ENCODE data around the gene PDS5B. TPM values are rescaled to one million over a fixed set of nuclear protein-coding genes. Genes with fewer than 3 reads are reported as not detected.

The PDS5B gene
- total and polyA plus RNA-seq, 2 of the 8 experiments (the other 6 are each of a cell fraction or from before 2014, with no cell fraction given) = 5.5 to 54.6 TPM

- FAIRE-seq = no peak
- H3K56ac ChIP-seq (replicated peaks; ENCODE audit: insufficient read length, low read depth, low read length) = no peak overlapping the region
- DNase-seq (ENCODE audit: low read depth in 1 of 2, low spot score in 2 of 2) = no peak
- no peak overlapping the region for H2BK120ac ChIP-seq (replicated peaks; ENCODE audit: low read depth, low read length)
- H3K14ac ChIP-seq (ENCODE audit: insufficient read length) = no peak overlapping the region
- no peaks in the 10 kb centered on the region for H3K9me3 ChIP-seq (ENCODE audit: insufficient read depth in 2 of 2, low read depth in 1 of 2, low read length in 1 of 2)
- no peak overlapping the region for H3K4me2 ChIP-seq (ENCODE audit: insufficient read depth in 1 of 2, low read depth in 2 of 2, low read length in 2 of 2)
- no peak overlapping the region for H3K23ac ChIP-seq (ENCODE audit: insufficient read length)
- H3K27ac ChIP-seq (ENCODE audit: low read depth, low read length) = no peak overlapping the region
- H2BK5ac ChIP-seq (ENCODE audit: low read depth, low read length) = no peak overlapping the region
- no peaks in the 10 kb centered on the region for H3K27me3 ChIP-seq (replicated peaks in 1 of 4; ENCODE audit: control insufficient read depth in 3 of 4, extremely low read depth in 1 of 4, insufficient read depth in 3 of 4, low read length in 3 of 4)
- H4K91ac ChIP-seq (replicated peaks; ENCODE audit: insufficient read length, low read length) = no peak overlapping the region
- no peak overlapping the region for H2BK20ac ChIP-seq (ENCODE audit: low read length)
- no peak overlapping the region for H3K4me3 ChIP-seq (ENCODE audit: extremely low read depth in 1 of 4, insufficient read depth in 2 of 4, low read depth in 3 of 4, low read length in 4 of 4)
- no peaks in the 10 kb centered on the region for H3K23me2 ChIP-seq (ENCODE audit: low read depth, low read length)
- H3K4me1 ChIP-seq (replicated peaks in 1 of 4; ENCODE audit: control insufficient read depth in 3 of 4, insufficient read depth in 4 of 4, low read length in 3 of 4) = no peaks in the 10 kb centered on the region
- no peak overlapping the region for H4K5ac ChIP-seq (ENCODE audit: insufficient read length, low read depth, low read length)
- no peak overlapping the region for H2AK5ac ChIP-seq (ENCODE audit: low read depth, low read length)
- no peak overlapping the region for H2BK12ac ChIP-seq (ENCODE audit: low read depth, low read length)
- ChIA-PET POLR2A (ENCODE audit: partially characterized antibody) (no interaction called here), CTCF (ENCODE audit: partially characterized antibody) (no interaction called here)
- H3K18ac ChIP-seq (ENCODE audit: extremely low read depth, low read length) = no peak overlapping the region
- 81% methylated on average over 2 of the region's 2 CpGs; no CpG with 5 or more reads in 1 of the 2 experiments for WGBS, 2 experiments (ENCODE audit: extremely low coverage in 1 of 2, insufficient coverage in 1 of 2, insufficient read length in 1 of 2, insufficient replicate concordance in 2 of 2, low coverage in 1 of 2, low lambda C conversion rate in 2 of 2, missing lambda C conversion rate in 1 of 2)
- no peak overlapping the region for H2BK15ac ChIP-seq (ENCODE audit: low read length)
- H3K79me2 ChIP-seq (ENCODE audit: control insufficient read depth in 1 of 2, insufficient read depth in 2 of 2, low read length in 2 of 2) = no peaks in the 10 kb centered on the region
- no peak overlapping the region for H3K4ac ChIP-seq (replicated peaks; ENCODE audit: insufficient read length, low read depth, low read length)
- H3K36me3 ChIP-seq (ENCODE audit: control insufficient read depth in 2 of 4, insufficient read depth in 4 of 4, low read length in 3 of 4) = no peaks in the 10 kb centered on the region
- no peak overlapping the region for H2AFZ ChIP-seq (ENCODE audit: low read length)
- no peaks in the 10 kb centered on the region for H4K20me1 ChIP-seq (replicated peaks in 1 of 2; ENCODE audit: control insufficient read depth in 1 of 2, insufficient read depth in 2 of 2, low read length in 2 of 2)
- no peak overlapping the region for H4K8ac ChIP-seq (ENCODE audit: extremely low read depth, insufficient read depth, low read length)
- H3K9ac ChIP-seq (replicated peaks in 1 of 4; ENCODE audit: extremely low read depth in 1 of 4, low read depth in 3 of 4, low read length in 3 of 4) = no peak overlapping the region
- H3K79me1 ChIP-seq (ENCODE audit: low read depth, low read length) = no peaks in the 10 kb centered on the region
- TF ChIP-seq MAFK (IDR thresholded peaks at IDR 0.05; ENCODE audit: low read depth, low read length) (no peak), POU5F1 (IDR thresholded peaks at IDR 0.05; ENCODE audit: low read depth, low read length) (no peak), HDAC6 (IDR thresholded peaks at IDR 0.05; ENCODE audit: low read depth, low read length) (no peak), EGR1 (IDR thresholded peaks at IDR 0.05; ENCODE audit: borderline replicate concordance, low read depth, low read length) (no peak), ASH2L (IDR thresholded peaks at IDR 0.05; ENCODE audit: low read length) (no peak), RNF2 (IDR thresholded peaks at IDR 0.05; ENCODE audit: borderline replicate concordance, low read depth, low read length, missing control alignments, poor library complexity, severe bottlenecking) (no peak), CBX8 (IDR thresholded peaks at IDR 0.05; ENCODE audit: borderline replicate concordance, low read depth, low read length) (no peak), CHD1 (IDR thresholded peaks at IDR 0.05; ENCODE audit: low read depth, low read length) (no peak), SP4 (IDR thresholded peaks at IDR 0.05; ENCODE audit: low read length) (no peak), NANOG (IDR thresholded peaks at IDR 0.05; ENCODE audit: insufficient read depth, low read depth, low read length, poor library complexity, severe bottlenecking) (no peak), GTF2F1 (IDR thresholded peaks at IDR 0.05; ENCODE audit: borderline replicate concordance, low read depth, low read length) (no peak), ATF3 (IDR thresholded peaks at IDR 0.05; ENCODE audit: insufficient read depth, low read depth, low read length) (no peak)
- TF ChIP-seq, protein P1, sequence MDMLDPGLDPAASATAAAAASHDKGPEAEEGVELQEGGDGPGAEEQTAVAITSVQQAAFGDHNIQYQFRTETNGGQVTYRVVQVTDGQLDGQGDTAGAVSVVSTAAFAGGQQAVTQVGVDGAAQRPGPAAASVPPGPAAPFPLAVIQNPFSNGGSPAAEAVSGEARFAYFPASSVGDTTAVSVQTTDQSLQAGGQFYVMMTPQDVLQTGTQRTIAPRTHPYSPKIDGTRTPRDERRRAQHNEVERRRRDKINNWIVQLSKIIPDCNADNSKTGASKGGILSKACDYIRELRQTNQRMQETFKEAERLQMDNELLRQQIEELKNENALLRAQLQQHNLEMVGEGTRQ (IDR thresholded peaks at IDR 0.05; ENCODE audit: low read length) = no peak
Measured at GRCh38 chr13:32737111-32737571, 150.9 kb downstream of the PDS5B start.

Data from H1 (cell line).